DMS153 treated with DMSO at 0.1 percent for 48 hours (cell line): ENCODE results near the gene PSMB1.
"Not testable (repeated sequence)": the region's sequence is repeated elsewhere in the genome, so short reads cannot be mapped to it uniquely, and the experiment has no call there.

Source experiments
- DNase-seq: peaks from one replicate; lab custom pipeline; 2025; ENCODE audit not compliant: unreplicated experiment; lab: John Stamatoyannopoulos, UW

PSMB1 gene

DNA sequence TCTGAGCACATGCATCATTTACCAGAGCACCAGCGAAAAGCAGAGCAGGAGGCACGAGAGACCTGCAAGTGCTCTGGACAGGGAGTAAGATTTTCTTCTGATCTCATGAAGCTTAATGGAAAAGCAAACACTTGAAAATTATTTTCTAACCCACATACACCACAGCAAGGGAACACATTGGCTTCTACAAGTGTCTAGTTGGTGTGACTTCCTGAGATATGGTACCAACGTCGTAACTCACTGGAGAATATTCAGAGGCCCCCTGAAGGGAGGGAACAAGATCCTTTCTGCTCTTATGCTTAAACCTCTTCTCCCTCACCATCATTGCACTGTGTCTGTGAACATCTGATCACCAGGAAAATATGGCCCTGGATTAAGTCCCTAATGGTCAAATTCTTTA, 48.6 kb downstream of the PSMB1 start:
- DNase-seq: peak; percentile 9

DNA sequence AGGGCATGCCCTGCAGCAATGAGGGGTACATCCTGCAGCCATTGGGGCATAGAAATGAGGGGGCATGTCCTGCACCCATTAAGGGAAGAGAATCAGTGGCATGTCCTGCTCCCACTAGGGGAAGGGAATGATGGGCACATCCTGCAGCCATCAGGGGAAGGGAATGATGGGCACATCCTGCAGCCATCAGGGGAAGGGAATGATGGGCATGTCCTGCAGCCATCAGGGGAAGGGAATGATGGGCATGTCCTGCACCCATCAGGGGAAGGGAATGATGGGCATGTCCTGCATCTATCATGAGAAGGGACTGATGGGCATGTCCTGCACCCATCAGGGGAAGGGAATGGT, 49.7 kb downstream of the PSMB1 start:
- no peak for DNase-seq

DNA sequence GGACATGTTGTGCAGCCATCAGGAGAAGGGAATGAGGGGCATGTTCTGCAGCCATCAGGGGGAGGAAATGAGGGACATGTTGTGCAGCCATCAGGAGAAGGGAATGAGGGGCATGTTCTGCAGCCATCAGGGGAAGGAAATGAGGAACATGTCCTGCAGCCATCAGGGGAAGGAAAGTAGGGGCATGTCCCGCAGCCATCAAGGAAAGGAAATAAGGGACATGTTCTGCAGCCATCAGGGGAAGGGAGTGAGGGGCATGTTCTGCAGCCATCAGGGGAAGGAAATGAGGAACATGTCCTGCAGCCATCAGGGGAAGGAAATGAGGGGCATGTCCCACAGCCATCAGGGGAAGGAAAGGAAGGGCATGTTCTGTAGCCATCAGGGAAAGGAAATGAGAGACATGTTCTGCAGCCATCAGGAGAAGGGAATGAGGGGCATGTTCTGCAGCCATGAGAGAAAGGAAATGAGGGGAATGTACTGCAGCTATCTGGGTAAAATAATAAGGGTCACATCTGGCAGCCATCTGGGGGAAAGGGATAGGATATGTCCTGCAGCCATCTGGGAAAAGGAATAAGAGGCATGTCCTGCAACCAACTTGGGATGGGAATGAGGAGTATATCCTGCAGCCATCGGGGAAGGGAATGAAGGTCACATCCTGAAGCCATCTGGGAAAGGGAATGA, 50.2 kb downstream of the PSMB1 start:
- not testable (repeated sequence) for DNase-seq

DNA sequence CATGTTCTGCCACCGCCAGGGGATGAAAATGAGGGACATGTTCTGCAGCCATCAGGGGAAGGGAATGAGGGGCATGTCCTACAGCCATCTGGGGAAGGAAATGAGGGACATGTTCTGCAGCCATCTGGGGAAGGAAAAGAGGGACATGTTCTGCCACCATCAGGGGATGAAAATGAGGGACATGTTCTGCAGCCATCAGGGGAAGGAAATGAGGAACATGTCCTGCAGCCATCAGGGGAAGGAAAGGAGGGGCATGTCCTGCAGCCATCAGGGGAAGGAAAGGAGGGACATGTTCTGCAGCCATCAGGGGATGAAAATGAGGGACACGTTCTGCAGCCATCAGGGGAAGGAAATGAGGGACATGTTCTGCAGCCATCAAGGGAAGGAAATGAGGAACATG, 50.8 kb downstream of the PSMB1 start:
- not testable (repeated sequence) for DNase-seq

DNA sequence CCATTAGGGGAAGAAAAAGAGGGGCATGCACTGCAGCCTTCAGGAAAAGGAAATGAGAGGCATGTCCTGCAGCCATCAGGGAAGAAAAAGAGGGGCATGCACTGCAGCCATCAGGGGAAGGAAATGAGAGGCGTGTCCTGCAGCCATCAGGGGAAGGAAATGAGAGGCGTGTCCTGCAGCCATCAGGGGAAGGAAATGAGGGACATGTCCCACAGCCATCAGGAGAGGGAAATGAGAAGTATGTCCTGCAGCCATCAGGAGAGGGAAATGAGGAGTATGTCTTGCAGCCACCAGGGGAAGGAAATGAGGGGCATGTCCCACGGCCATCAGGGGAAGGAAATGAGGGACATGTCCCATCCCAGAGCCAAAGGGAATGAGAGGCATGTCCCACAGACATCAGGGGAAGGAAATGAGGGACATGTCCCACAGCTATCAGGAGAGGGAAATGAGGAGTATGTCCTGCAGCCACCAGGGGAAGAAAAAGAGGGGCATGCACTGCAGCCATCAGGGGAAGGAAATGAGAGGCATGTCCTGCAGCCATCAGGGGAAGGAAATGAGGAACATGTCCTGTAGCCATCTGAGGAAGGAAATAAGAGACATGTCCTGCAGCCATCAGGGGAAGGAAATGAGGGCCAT, 52.0 kb downstream of the PSMB1 start:
- no peak for DNase-seq

DNA sequence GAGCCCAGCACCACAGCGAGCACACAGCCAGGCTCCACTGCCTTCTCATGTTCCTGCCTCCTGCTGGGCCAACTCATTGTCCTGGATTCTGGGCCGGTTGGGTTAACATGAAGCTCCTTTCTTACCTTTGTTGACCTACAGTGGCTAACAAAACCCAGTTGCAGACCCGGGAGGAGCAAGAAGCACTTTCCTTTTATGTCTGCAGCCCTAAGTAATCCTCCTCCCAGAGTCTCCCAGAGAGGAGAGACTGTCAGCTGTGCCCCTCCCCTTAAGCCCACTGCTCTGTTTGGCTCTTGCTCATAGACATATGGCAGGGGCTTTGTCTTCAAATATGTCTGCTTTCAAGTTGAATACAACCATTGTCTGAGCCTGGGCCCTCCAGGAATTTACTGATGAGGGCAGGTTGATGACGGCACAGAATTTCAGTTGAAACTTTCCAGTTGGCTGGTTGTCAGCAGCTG, 55.2 kb downstream of the PSMB1 start:
- DNase-seq: peak; percentile 54

DNA sequence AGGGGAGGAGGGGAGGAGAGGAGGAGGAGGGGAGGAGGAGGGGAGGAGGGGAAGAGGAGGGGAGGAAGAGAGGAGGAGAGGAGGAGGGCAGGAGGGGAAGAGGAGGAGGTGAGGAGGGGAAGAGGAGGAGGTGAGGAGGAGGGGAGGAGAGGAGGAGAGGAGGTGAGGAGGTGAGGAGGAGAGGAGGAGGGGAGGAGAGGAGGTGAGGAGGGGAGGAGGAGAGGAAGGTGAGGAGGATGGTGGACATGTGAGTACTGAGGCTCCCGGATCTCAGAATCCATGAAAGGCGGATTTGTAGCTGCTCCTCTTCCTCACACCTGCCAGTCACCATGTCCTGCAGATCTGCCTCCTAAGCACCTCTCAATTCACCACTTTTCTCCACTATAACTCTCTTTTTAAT, 59.8 kb downstream of the PSMB1 start:
- no peak for DNase-seq

DNA sequence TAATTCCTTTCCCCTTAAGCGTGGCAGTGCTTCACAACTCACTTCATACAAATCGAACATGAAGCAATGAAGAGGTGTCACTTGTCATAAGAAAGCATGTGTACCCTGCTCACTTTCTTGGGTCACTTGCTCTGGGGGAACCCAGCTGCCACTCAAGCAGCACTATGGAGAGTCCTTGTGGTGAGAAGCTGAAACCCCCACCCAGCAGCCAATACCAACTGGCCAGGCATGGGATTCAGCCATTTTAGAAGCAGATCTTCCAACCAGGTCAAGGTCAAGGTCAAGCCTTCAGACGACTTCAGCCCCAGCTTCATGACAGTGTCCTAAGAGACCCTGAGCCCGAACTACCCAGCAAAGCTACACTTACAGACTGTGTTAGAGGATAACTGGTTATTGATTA, 62.8 kb downstream of the PSMB1 start:
- no peak for DNase-seq

DNA sequence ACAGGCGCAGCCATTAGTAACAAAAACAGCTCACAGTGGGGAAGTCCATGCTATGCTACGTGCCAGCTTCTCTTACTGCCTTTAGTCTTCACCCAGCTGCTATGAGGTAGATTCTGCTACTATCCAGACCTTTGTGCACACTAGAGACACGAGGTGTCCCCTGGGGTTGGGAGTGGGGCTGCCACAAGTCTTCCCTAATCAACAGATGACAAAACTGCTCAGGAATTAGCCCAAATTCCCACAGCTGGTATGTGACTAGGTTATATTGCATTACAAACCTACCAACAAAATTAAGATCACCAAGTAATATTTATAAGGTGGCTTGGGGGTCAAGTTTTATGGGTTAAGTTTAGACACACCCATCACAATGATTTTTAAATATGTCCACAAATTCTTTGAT, 63.3 kb downstream of the PSMB1 start:
- no peak for DNase-seq

DNA sequence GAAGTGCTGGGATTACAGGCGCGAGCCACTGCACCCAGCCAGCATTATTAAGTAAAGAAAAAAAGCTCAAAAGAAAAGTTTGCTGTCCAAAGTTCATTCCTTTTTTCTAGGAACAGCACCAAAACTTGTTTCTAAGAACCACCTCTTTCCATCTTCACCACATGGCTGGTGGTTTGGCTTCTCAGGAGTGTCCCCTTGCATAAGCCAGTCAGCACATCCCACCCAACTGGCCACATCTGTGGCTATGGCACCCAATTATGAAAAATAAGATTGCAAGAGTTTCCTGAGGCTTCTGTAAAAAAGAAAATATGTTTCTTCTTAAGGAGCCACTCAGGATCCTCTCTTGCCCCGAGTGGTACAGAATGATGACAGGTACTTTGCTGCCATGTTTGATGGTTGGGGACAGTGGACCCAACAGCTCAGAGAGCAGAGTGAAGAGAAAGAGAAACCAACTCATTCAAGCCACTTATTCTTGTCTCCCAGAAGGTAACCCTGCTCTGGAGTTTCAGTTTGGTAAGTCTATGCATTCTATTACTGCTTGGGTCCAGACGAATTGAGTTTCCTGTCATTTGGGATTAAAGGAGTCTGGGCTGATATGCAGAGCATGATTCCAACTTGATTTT, 65.3 kb downstream of the PSMB1 start:
- DNase-seq: no peak

DNA sequence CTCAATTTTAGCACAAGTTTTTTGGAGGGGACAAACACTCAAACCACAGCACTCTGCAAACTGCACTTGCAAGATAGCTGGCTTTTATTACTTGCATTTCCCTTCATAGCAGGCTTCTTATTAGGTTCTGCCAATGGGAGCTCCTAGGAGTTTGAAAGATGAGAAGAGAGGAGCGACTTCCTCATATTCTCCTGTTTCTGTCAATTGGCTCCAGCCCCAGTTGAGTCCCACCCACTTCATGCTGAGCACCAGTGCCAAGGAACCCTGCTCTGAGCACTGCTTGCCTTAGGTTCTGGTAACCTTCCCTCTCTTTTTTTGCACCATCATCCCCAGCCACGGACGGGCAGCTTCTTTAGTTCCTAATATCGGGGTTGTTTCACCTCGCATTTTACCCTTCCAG, 67.9 kb downstream of the PSMB1 start:
- no peak for DNase-seq
